Activated T-cell treated with anti-CD3 and anti-CD28 coated beads, Interleukin-2, amount 50 U/mL, for 72 hours (primary cell): ENCODE measurements around the gene CUL5. TPM values are rescaled to one million over a fixed set of nuclear protein-coding genes. Genes with fewer than 3 reads are reported as not detected.
"Not testable (repeated sequence)": the region's sequence is repeated elsewhere in the genome, so short reads cannot be mapped to it uniquely, and the experiment has no call there.

Source experiments
- ATAC-seq, 2 donors: fragments of 150-1000 bp; cut with Tn5 transposase; replicated peaks in 1 of 2; 2 replicates each; pipeline ENCODE4 v1.10.0; 2021; ENCODE audit warnings: moderate library complexity in 2 of 2, mild to moderate bottlenecking in 1 of 2
- DNase-seq, 2 donors: peaks; one replicate each; pipeline ENCODE4 v3.0.0; 2021 to 2022; ENCODE audit warnings: mixed read lengths in 1 of 2
- H3K27ac Mint-ChIP-seq: one replicate; pipeline ENCODE4 v1.8.0; 2022; ENCODE audit warnings: mild to moderate bottlenecking, moderate library complexity, mixed read lengths
- H3K27me3 Mint-ChIP-seq: one replicate; pipeline ENCODE4 v1.8.0; 2022; ENCODE audit warnings: low read depth, mixed read lengths
- H3K36me3 Mint-ChIP-seq, 2 donors: one replicate each; pipeline ENCODE4 v1.8.0; 2022; ENCODE audit warnings: mixed read lengths in 2 of 2, mild to moderate bottlenecking in 1 of 2; ENCODE audit not compliant: insufficient read depth in 2 of 2
- H3K4me1 Mint-ChIP-seq: one replicate; pipeline ENCODE4 v1.8.0; 2022; ENCODE audit warnings: low read depth, mixed read lengths
- H3K4me3 Mint-ChIP-seq, 2 donors: one replicate each; pipeline ENCODE4 v1.8.0; 2022; ENCODE audit warnings: mild to moderate bottlenecking in 2 of 2, mixed read lengths in 2 of 2, moderate library complexity in 2 of 2
- H3K9me3 Mint-ChIP-seq, 2 donors: one replicate each; pipeline ENCODE4 v1.8.0; 2022; ENCODE audit warnings: mixed read lengths in 2 of 2
- total RNA-seq, 2 donors: library from RNA; stranded (reverse); gene quantifications; one replicate each; pipeline ENCODE4 v1.2.3, GENCODE V29; 2022

The CUL5 gene
- total RNA-seq, 2 donors from 2014 or later, result 30.2 to 31.7 TPM

DNA sequence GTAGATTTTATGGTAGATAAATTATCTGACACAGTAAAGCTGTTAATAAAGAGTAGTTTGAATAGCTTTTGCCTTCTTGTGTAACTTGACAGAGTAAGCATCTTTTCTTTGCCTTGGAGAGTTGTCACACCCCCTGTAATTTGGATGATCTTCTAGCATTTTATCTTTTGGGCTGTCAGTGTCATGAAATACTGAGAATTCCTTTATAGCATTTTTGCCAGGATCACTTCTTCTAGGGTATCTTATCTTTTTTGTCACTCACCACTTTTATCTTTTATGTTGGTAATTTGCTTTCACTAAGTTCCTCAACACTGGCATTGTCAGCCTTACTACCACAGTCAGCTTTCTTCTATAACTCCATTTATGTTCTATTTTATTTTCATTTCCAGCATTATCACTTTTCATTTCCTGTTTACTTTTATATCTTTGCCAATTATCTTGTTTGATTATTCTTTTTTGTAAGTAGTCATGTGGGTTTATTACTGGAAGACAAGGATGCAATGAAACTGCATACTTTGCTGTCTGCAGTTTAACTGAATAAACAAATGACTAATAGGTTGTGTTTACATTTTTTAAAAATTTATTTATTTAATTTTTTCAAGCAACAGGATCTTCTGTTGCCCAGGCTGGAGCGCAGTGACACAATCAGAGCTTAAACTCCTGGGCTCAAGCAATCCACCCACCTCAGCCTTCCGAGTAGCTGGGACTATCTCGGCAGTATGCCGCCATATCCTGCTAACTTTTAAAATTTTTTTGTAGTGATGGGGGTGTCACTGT is 84.6 kb downstream of the CUL5 start:
- Mint-ChIP-seq H3K36me3 (peaks cover 0 to 16% of the 10 kb centered on the region in 2 donors), H3K9me3 (no peaks in the 10 kb centered on the region), H3K27me3 (no peaks in the 10 kb centered on the region), H3K4me1 (no peaks in the 10 kb centered on the region), H3K27ac (peak overlapping the region; percentile 72), H3K4me3 (no peak overlapping the region)
- DNase-seq (no peak), ATAC-seq (no peak)

DNA sequence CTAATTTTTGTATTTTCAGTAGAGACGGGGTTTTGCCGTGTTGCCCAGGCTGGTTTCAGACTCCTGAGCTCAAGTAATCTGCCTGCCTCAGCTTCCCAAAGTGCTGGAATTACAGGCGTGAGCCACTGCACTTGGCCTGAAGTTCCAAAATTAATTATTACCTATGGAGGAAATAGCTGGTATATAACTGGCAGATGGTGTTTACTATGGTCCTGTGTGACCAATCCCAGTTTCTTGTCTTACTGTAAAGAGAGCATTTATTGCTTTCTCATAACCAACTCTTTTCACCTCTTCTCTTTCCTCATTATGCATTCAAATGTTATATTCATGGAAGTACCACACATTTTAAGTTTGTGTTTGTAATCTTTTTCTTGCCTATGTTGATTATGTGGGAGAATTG is 88.5 kb downstream of the CUL5 start:
- H3K27ac Mint-ChIP-seq, result peak overlapping the region; percentile 6

DNA sequence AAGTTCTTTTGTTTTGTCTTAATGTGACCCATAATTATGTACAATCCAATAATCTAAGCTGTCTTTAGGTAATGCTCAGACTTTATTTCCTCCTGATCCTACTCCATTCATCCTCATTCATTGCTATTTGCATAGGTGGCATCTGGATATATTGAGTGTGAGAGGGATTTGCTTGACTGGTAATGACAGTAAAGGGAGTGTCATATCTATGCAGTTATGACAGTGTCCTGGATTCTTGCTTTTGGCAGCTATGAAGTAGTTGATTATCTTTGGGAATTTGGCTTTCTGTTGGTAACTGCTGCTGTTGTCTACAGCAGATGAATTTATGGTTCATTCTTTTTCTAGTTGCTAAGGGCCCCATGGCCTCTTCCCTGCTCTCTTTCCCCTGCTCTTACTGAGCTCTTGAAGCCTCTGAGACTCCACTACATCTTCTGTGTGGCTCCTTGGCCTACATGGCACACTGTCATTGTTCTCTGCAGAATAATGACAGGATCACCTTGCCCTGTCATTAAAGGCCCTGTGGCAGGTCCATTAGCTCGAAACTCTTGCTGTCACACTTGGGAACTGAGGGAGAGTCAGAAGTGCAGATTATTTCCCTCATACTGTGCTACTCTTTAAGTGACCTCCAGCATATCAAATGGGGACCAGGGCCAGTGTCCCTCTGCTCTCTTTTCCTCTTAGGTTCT is 92.5 kb downstream of the CUL5 start:
- Mint-ChIP-seq H3K4me1 (no peaks in the 10 kb centered on the region), H3K4me3 (no peak overlapping the region)
- ATAC-seq, result no peak

More for the DNA sequence above, 88.5 kb downstream of the CUL5 start:
- Mint-ChIP-seq H3K27me3 (no peaks in the 10 kb centered on the region), H3K4me1 (no peaks in the 10 kb centered on the region), H3K36me3 (peaks cover 0 to 16% of the 10 kb centered on the region in 2 donors), H3K9me3 (no peaks in the 10 kb centered on the region), H3K4me3 (no peak overlapping the region)
- DNase-seq (no peak), ATAC-seq (no peak)

DNA sequence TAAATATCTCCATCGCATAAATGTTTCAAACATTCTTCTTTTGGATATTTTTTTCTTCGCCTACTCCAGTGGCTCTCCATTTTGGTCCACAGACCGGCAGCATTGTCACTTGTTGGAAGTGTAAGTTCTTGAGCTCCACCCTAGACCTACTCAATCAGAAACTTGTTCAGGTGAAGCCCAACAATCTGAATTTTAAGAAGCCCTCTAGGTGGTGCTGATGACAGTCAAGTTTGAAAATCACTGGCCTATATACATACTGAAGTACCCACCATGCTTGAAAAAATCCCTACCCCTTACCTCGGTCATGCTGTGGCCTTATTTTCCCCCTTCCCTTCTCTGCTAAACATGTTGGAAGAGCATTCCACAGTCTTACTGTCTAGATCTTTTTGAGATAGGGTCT is 102.4 kb downstream of the CUL5 start:
- Mint-ChIP-seq H3K27ac (peak overlapping the region; percentile 6), H3K4me1 (peaks cover 4% of the 10 kb centered on the region), H3K36me3 (peaks cover 0 to 2% of the 10 kb centered on the region in 2 donors), H3K9me3 (no peaks in the 10 kb centered on the region), H3K4me3 (no peak overlapping the region), H3K27me3 (no peaks in the 10 kb centered on the region)
- ATAC-seq, result no peak
- no peak for DNase-seq

More for the DNA sequence above, 92.5 kb downstream of the CUL5 start:
- peak overlapping the region; percentile 26 for H3K27ac Mint-ChIP-seq
- H3K36me3 Mint-ChIP-seq, result peaks cover 0 to 13% of the 10 kb centered on the region in 2 donors
- H3K27me3 Mint-ChIP-seq, result no peaks in the 10 kb centered on the region
- DNase-seq, result no peak
- H3K9me3 Mint-ChIP-seq, result no peaks in the 10 kb centered on the region

DNA sequence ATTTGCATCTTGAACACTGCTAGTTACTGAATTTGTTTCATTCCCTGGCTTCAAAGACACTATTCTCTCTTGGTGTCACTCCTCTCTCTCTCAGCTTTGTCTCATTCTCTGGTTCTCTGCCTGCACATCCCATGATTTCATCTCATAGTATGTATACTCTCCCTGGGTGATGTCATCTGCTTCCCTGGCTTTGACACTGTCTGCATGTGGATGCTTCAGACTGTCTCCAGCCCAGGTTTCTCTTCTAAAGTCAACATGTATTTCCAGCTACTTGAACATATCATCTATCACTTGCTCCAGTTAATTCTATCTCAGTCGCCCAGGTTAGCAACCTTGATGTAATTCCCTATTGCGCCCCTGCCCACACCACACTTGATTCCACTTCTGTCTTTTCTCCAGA is 103.4 kb downstream of the CUL5 start:
- Mint-ChIP-seq H3K27me3 (no peaks in the 10 kb centered on the region), H3K27ac (no peak overlapping the region), H3K4me1 (peaks cover 4% of the 10 kb centered on the region), H3K36me3 (peaks cover 0 to 2% of the 10 kb centered on the region in 2 donors), H3K9me3 (no peaks in the 10 kb centered on the region), H3K4me3 (no peak overlapping the region)
- ATAC-seq, result no peak
- no peak for DNase-seq

DNA sequence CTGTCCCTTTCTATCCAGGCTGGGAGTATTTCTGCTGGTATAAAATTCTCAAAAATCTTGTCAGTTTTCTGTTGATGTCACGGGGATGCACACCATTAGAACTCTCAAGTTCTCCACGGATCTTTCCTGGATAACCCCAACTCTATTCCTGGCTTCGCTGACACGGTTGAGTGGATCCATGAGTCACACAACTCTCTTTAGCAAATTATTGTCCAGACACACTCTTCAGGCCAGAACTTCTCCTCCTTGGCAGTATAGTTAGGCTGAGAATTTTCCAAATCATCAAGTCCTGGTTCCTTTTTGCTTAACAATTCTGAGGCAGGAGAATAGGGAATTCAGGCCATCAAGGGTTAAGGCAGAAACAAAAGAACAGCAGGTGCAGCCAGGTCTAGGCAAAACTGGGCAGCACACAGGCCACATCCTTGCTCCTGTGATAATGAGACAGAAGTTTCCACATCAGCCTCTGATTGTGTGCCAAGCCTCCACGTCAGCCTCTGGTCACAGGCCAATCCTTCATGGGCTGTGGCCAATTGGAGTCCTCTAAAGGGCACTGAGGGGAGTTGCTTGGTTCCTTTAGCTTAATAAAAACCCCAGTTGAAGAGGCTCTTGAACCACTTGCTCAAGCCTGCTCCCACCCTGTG is 106.9 kb downstream of the CUL5 start:
- DNase-seq, result no peak
- Mint-ChIP-seq H3K4me1 (peaks cover 11% of the 10 kb centered on the region), H3K27me3 (no peaks in the 10 kb centered on the region), H3K36me3 (no peaks in the 10 kb centered on the region), H3K4me3 (no peak overlapping the region), H3K9me3 (no peaks in the 10 kb centered on the region), H3K27ac (no peak overlapping the region)
- ATAC-seq, result no peak

DNA sequence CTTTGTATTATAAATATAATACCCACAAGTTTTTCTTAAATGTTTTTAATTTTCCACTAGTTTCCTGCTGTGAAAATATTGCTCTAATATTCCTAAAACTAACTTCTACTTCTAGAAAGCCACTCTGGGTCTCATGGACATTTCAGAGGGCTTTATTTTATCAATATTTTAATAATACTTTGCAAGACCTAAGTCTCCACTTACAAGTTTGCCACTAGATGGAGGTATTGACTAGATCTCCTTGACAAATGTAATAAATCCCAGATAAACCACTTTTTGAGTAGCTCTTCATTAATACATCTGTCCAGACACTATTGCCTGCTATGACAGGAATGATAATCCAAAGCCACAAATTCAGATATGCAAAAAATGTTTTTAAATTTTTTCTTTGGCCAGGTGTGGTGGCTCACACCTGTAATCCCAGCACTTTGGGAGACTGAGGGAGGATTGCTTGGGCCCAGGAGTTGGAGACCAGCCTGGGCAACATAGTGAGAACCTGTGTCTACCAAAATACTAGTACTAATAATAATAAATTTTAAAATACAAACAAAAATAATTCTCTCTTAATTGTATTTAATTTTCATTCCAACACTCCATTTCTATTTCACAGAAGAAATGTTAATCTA is 109.2 kb downstream of the CUL5 start:
- peaks cover 26% of the 10 kb centered on the region for H3K4me1 Mint-ChIP-seq
- H3K4me3 Mint-ChIP-seq, result no peak overlapping the region
- ATAC-seq, result no peak
- H3K27me3 Mint-ChIP-seq, result no peaks in the 10 kb centered on the region
- H3K27ac Mint-ChIP-seq, result no peak overlapping the region
- no peaks in the 10 kb centered on the region for H3K36me3 Mint-ChIP-seq
- DNase-seq, result no peak
- H3K9me3 Mint-ChIP-seq, result no peaks in the 10 kb centered on the region

GRCh38 chr11:108120936-108121273 is 112.2 kb downstream of the CUL5 start:
- DNase-seq, H3K9me3 Mint-ChIP-seq, H3K36me3 Mint-ChIP-seq, H3K27ac Mint-ChIP-seq, ATAC-seq, H3K27me3 Mint-ChIP-seq: not testable (repeated sequence)
- peaks cover 54% of the 10 kb centered on the region for H3K4me1 Mint-ChIP-seq
- H3K4me3 Mint-ChIP-seq, result peak overlapping the region; percentile 95 to 98

GRCh38 chr11:108121274-108122155 is 112.8 kb downstream of the CUL5 start, which contains the start of gene ACAT1:
ACAT1 (plus strand) TSS chr11:108121567; CDS start chr11:108121607, 40 bp downstream.
- no peaks in the 10 kb centered on the region for H3K27me3 Mint-ChIP-seq
- ATAC-seq, result peak; percentile 97 to 98

DNA sequence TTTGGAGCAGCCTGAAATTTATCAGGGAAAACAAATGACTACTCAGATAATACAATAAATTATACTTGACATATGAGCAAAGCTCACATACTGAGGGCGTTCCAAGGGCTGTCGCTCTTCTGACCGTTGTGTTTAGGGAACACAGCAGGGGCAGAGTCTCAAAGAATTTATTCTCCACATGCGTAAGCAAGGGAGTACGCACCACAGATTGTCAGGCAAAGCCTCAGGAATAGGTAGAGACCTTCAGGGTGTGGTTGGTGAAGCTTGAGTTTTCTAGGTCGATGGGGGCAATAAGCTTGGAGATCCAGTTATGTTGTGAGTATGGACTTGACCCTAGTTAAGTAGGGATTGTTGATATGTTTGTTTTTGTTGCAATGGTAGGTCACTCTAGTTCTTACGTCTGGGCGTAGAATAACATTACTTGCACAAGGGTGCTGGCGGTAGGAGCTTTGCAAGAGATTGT is 113.5 kb downstream of the CUL5 start:
- Mint-ChIP-seq H3K27me3 (no peaks in the 10 kb centered on the region), H3K36me3 (peaks cover 2 to 12% of the 10 kb centered on the region in 2 donors), H3K4me1 (peaks cover 54% of the 10 kb centered on the region), H3K9me3 (no peaks in the 10 kb centered on the region), H3K27ac (peak overlapping the region; percentile 78), H3K4me3 (peak overlapping the region; percentile 95 to 98)
- ATAC-seq (no peak), DNase-seq (no peak)

More at GRCh38 chr11:108121274-108122155, 112.8 kb downstream of the CUL5 start, which contains the start of gene ACAT1:
- peaks cover 2 to 12% of the 10 kb centered on the region in 2 donors for H3K36me3 Mint-ChIP-seq
- peak within 1 kb of the TSS; percentile 95 to 98 for H3K4me3 Mint-ChIP-seq
- peak; percentile 99 to 100 for DNase-seq
- no peaks in the 10 kb centered on the region for H3K9me3 Mint-ChIP-seq
- H3K27ac Mint-ChIP-seq, result peak within 1 kb of the TSS; percentile 78
- peaks cover 54% of the 10 kb centered on the region for H3K4me1 Mint-ChIP-seq

DNA sequence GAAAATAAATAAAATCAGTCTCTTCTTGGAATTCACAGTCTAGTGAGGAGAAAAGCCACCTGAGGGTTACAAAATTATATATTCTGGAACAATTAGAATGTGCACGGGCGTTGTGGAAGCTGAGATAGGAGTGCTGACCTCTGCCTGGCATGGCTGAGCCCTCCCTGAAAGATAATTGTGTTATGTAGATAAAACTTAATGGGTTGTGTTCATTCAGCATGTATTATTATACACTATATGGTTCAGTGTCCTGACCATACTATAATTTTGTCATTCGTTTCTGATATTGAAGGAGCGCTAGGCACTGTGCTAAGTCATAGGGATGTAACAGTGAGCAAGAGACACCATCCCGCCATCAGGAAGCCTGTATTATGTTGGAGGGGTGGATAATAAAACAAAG is 116.4 kb downstream of the CUL5 start:
- H3K36me3 Mint-ChIP-seq, result peaks cover 2 to 16% of the 10 kb centered on the region in 2 donors
- H3K9me3 Mint-ChIP-seq, result no peaks in the 10 kb centered on the region
- H3K27ac Mint-ChIP-seq, result peak overlapping the region; percentile 2
- peaks cover 56% of the 10 kb centered on the region for H3K4me1 Mint-ChIP-seq
- no peaks in the 10 kb centered on the region for H3K27me3 Mint-ChIP-seq
- ATAC-seq (no peak), DNase-seq (no peak)
- H3K4me3 Mint-ChIP-seq, result peak overlapping the region in 1 of 2 donors; percentile 79

GRCh38 chr11:108128772-108129171 is 120.1 kb downstream of the CUL5 start:
- Mint-ChIP-seq H3K36me3 (peaks cover 2 to 22% of the 10 kb centered on the region in 2 donors), H3K9me3 (no peaks in the 10 kb centered on the region), H3K27ac (no peak overlapping the region), H3K4me3 (no peak overlapping the region), H3K4me1 (peaks cover 26% of the 10 kb centered on the region), H3K27me3 (no peaks in the 10 kb centered on the region)
- DNase-seq (no peak), ATAC-seq (no peak)
